ENCODE data around the gene CASKIN1.
"Not testable (repeated sequence)": the region's sequence is repeated elsewhere in the genome, so short reads cannot be mapped to it uniquely, and the experiment has no call there.

GRCh38 chr16:2129251-2129650 lies 67.2 kb downstream of the CASKIN1 start:
- not testable (repeated sequence) for TF ChIP-seq CTCF, POLR2A, POLR2AphosphoS5 (IDR thresholded peaks at IDR 0.05)
